ENCODE results near the gene SYTL5.

DNA sequence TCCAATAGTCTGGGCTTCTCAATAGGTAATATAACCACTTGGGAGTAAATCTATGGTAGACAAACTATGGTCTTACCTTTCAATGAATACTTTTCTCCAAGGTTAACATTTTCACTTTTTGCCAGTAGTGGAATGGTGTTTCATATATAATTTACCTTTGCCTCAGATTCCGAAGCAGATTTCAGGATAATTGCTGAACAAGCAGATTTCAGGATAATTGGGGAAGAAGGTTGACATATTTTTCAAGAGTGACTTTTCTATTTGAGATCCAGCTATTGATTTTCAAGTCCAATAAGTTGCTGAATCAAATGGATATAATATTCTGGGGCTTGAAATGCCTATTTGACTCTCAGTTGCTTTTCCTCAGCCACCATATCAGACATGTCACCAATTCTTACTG, 63.6 kb downstream of the SYTL5 start:
- TF ChIP-seq, protein P1, sequence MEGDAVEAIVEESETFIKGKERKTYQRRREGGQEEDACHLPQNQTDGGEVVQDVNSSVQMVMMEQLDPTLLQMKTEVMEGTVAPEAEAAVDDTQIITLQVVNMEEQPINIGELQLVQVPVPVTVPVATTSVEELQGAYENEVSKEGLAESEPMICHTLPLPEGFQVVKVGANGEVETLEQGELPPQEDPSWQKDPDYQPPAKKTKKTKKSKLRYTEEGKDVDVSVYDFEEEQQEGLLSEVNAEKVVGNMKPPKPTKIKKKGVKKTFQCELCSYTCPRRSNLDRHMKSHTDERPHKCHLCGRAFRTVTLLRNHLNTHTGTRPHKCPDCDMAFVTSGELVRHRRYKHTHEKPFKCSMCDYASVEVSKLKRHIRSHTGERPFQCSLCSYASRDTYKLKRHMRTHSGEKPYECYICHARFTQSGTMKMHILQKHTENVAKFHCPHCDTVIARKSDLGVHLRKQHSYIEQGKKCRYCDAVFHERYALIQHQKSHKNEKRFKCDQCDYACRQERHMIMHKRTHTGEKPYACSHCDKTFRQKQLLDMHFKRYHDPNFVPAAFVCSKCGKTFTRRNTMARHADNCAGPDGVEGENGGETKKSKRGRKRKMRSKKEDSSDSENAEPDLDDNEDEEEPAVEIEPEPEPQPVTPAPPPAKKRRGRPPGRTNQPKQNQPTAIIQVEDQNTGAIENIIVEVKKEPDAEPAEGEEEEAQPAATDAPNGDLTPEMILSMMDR (IDR thresholded peaks at IDR 0.05), result no peak
- TF ChIP-seq POLR2A (IDR thresholded peaks at IDR 0.05), result no peak
